Measurements from ENCODE around the gene ACAA1.

GRCh38 chr3:38167591-38167990 is 30.7 kb upstream of the ACAA1 start:
- TF ChIP-seq CTCF (IDR thresholded peaks at IDR 0.05 in 2 of 3, conservative IDR thresholded peaks at IDR 0.05 in 1 of 3; ENCODE audit: borderline replicate concordance in 1 of 3, insufficient read depth in 1 of 3, low read depth in 2 of 3, low read length in 2 of 3) = no peak
- no peak for TF ChIP-seq POLR2A (IDR thresholded peaks at IDR 0.05; ENCODE audit: borderline replicate concordance, extremely low read depth, insufficient read depth, insufficient read length)
- TF ChIP-seq REST (IDR thresholded peaks at IDR 0.05; ENCODE audit: low read depth) = no peak
- no peak for TF ChIP-seq POLR2AphosphoS5 (IDR thresholded peaks at IDR 0.05; ENCODE audit: low read depth, low read length)
- TF ChIP-seq SIN3A (IDR thresholded peaks at IDR 0.05; ENCODE audit: low read depth) = no peak
- TF ChIP-seq EZH2 (IDR thresholded peaks at IDR 0.05) = no peak
- TF ChIP-seq ZFX (IDR thresholded peaks at IDR 0.05) = no peak
- TF ChIP-seq SP1 (IDR thresholded peaks at IDR 0.05; ENCODE audit: low read depth) = no peak
- TF ChIP-seq ZNF274 (IDR thresholded peaks at IDR 0.05; ENCODE audit: low read depth, low read length) = no peak
- TF ChIP-seq YY1 (IDR thresholded peaks at IDR 0.05; ENCODE audit: extremely low read depth, insufficient replicate concordance, low read depth, low read length) = no peak
- no peak for TF ChIP-seq TCF7L2 (IDR thresholded peaks at IDR 0.05; ENCODE audit: borderline replicate concordance, extremely low read depth, insufficient read depth, insufficient read length)
- TF ChIP-seq RAD21 (IDR thresholded peaks at IDR 0.05; ENCODE audit: low read depth) = no peak
